WERI-Rb-1 (cell line): ENCODE results near the gene MS4A1.

Experiments
- DNase-seq: peaks from one replicate; pipeline ENCODE4 v3.0.0-alpha.2; 2020
- H3K27ac ChIP-seq: fragments of 250-450 bp; sonication (Bioruptor Pico); 2 replicates; pipeline ENCODE4 v1.5.1; 2020; ENCODE audit warnings: mild to moderate bottlenecking, moderate library complexity
- H3K27me3 ChIP-seq: fragments of 250-450 bp; sonication (Bioruptor Pico); 2 replicates; pipeline ENCODE4 v1.5.1; 2021; ENCODE audit warnings: mild to moderate bottlenecking, low read depth, moderate library complexity; ENCODE audit not compliant: insufficient read depth, severe bottlenecking
- H3K36me3 ChIP-seq: fragments of 250-450 bp; sonication (Bioruptor Pico); 2 replicates; pipeline ENCODE4 v1.5.1; 2020; ENCODE audit warnings: mild to moderate bottlenecking, moderate library complexity
- H3K4me3 ChIP-seq: 2 replicates; pipeline ENCODE4 v1.5.1; 2011; ENCODE audit warnings: low read depth, mild to moderate bottlenecking, control low read depth, low read length
- H3K9me3 ChIP-seq: fragments of 250-450 bp; sonication (Bioruptor Pico); 2 replicates; pipeline ENCODE4 v1.5.1; 2021; ENCODE audit warnings: mild to moderate bottlenecking, moderate library complexity; ENCODE audit not compliant: severe bottlenecking
- TF ChIP-seq, protein P1 (sequence below): IDR thresholded peaks from 2 replicates; pipeline ENCODE4 v1.5.1; 2011; ENCODE audit warnings: low read depth, mild to moderate bottlenecking, control low read depth, inconsistent platforms, low read length

MS4A1 gene

DNA sequence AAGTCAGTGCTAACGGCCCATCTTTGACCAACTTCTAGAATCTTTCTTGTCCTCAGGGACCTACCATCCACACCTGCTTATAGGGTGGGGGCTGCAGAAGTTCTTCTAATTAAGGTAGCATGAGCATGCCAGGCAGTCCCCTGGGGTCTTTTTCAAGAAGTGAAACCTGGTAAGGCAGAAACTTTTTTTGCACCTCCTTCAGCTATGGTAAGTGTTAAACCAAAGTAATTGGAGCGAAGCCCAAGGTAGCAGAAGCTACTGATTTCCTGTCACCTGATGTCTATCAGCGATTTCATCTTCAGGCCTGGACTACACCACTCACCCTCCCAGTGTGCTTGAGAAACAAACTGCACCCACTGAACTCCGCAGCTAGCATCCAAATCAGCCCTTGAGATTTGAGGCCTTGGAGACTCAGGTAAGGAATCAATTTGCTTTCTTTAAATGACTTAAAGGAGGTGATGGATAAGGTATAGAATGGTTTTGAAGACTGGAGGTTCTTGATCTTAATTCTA, at the start of gene MS4A1:
MS4A1 (plus strand) TSS at position 317 of the 512 bp plus-strand sequence. CDS start 6,528 bp downstream, outside the sequence.
- Histone ChIP-seq H3K9me3 (no peaks in the 10 kb centered on the region), H3K36me3 (no peaks in the 10 kb centered on the region), H3K27me3 (peaks cover 7% of the 10 kb centered on the region), H3K4me3 (no peak within 1 kb of the TSS), H3K27ac (no peak within 1 kb of the TSS)
- TF ChIP-seq, protein P1, sequence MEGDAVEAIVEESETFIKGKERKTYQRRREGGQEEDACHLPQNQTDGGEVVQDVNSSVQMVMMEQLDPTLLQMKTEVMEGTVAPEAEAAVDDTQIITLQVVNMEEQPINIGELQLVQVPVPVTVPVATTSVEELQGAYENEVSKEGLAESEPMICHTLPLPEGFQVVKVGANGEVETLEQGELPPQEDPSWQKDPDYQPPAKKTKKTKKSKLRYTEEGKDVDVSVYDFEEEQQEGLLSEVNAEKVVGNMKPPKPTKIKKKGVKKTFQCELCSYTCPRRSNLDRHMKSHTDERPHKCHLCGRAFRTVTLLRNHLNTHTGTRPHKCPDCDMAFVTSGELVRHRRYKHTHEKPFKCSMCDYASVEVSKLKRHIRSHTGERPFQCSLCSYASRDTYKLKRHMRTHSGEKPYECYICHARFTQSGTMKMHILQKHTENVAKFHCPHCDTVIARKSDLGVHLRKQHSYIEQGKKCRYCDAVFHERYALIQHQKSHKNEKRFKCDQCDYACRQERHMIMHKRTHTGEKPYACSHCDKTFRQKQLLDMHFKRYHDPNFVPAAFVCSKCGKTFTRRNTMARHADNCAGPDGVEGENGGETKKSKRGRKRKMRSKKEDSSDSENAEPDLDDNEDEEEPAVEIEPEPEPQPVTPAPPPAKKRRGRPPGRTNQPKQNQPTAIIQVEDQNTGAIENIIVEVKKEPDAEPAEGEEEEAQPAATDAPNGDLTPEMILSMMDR = no peak
- DNase-seq = no peak

- TF ChIP-seq, protein P1 = no peak
- no peaks in the 10 kb centered on the region for H3K27me3 ChIP-seq
- DNase-seq = no peak
- no peak overlapping the region for H3K4me3 ChIP-seq
- no peaks in the 10 kb centered on the region for H3K9me3 ChIP-seq
- H3K36me3 ChIP-seq = no peaks in the 10 kb centered on the region
- no peak overlapping the region for H3K27ac ChIP-seq
These were observed 35.6 kb upstream of the MS4A1 start for GRCh38 chr11:60420015-60420414.

DNA sequence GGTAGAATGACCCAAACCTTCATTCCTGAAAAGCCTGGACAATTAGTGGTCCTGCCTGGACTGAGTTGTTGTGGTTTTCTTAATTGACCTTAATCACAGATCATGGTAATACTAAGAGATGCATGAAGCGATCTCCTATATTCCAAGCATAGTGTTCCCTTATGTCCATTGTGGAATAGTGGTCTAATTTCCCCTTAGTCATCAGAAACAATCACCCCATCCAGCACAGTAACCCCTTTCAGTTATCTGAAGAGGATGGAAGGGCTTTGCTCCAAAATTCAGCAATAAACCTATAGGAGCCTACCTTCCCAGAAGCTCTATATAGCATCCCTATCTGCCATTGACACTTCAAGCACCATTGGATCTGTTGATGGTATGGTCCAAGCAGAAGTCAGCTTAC, 33.0 kb upstream of the MS4A1 start:
- Histone ChIP-seq H3K36me3 (no peaks in the 10 kb centered on the region), H3K4me3 (no peak overlapping the region), H3K27ac (no peak overlapping the region), H3K9me3 (no peaks in the 10 kb centered on the region), H3K27me3 (no peaks in the 10 kb centered on the region)
- no peak for DNase-seq
- TF ChIP-seq, protein P1 = no peak

DNA sequence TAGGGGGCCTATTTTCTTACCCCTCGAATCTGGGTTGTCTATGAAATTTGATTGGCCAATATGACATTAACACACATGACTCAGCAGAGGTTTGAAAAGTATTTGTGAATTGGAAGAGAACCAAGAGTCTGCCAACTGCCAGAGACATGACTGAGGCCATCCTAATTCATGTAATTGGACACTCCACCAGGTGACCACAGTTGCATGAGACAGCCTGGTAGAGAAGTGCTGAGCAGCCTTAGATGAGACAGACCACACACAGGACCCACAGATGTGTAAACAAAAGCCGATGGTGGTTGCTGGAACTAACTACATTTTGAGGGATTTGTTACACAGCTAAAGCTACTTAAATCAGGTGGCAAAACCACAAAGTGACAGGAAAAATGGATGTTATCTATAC, 27.1 kb upstream of the MS4A1 start:
- Histone ChIP-seq H3K27ac (no peak overlapping the region), H3K9me3 (no peaks in the 10 kb centered on the region), H3K36me3 (no peaks in the 10 kb centered on the region), H3K4me3 (no peak overlapping the region), H3K27me3 (peaks cover 3% of the 10 kb centered on the region)
- TF ChIP-seq, protein P1 = no peak
- DNase-seq = no peak

DNA sequence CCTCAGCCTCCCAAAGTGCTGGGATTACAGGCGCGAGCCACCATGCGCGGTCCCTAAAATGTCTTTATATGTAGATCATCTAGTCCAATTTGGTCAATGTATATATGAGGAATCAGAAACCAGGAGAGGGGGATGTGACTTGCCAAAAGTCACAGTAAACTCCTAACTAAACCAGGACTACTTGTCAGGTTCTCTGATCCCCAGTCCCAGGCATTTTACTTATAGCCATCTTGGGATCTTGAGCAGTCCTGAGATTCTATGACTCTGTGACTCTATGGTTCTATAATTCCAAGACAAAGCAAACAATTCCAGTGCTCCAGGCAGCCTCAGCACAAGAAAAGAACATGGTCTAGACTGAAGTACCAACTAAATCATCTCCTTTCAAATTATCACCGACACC, 26.4 kb upstream of the MS4A1 start, which contains the start of gene MS4A5:
MS4A5 (plus strand) TSS at position 301 of the 400 bp plus-strand sequence. CDS start 103 bp downstream, outside the sequence.
- Histone ChIP-seq H3K4me3 (no peak within 1 kb of the TSS), H3K9me3 (no peaks in the 10 kb centered on the region), H3K27me3 (peaks cover 11% of the 10 kb centered on the region), H3K27ac (no peak within 1 kb of the TSS), H3K36me3 (no peaks in the 10 kb centered on the region)
- DNase-seq = no peak
- TF ChIP-seq, protein P1 = no peak

GRCh38 chr11:60431251-60431650, 24.4 kb upstream of the MS4A1 start:
- no peak overlapping the region for H3K27ac ChIP-seq
- no peaks in the 10 kb centered on the region for H3K36me3 ChIP-seq
- no peak overlapping the region for H3K4me3 ChIP-seq
- peaks cover 11% of the 10 kb centered on the region for H3K27me3 ChIP-seq
- TF ChIP-seq, protein P1 = no peak
- no peaks in the 10 kb centered on the region for H3K9me3 ChIP-seq
- DNase-seq = no peak
